ENCODE results near the gene CNTNAP2.
A peak's percentile ranks its signal among the peaks of the same experiment; 100 is the strongest.
"Not testable (repeated sequence)": the region's sequence is repeated elsewhere in the genome, so short reads cannot be mapped to it uniquely, and the experiment has no call there.

CNTNAP2 gene

GRCh38 chr7:148255333-148255732, 2138.7 kb downstream of the CNTNAP2 start:
- DNase-seq: no peak

- DNase-seq: no peak
Measured at GRCh38 chr7:148256433-148256832, 2139.8 kb downstream of the CNTNAP2 start.

DNA sequence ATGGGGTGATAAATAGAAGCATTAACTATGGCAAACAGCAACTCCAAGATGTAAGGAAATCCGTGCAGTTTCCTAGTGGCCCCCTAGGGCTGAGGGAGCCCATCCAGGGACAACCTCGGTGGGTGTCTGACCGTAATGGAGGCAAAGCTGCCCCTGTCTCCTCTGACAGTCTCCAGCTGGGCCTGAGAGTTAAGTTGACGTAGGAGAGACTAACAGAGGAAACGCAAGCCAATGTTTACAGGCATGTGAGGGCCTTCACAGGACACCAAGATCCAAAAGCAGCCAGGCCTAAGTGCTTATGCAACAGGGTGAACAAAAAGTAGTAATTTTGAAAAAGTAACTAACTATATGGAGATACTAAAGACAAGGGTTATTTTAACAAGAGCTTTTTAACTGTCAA, 2144.0 kb downstream of the CNTNAP2 start:
- no peak for DNase-seq

DNA sequence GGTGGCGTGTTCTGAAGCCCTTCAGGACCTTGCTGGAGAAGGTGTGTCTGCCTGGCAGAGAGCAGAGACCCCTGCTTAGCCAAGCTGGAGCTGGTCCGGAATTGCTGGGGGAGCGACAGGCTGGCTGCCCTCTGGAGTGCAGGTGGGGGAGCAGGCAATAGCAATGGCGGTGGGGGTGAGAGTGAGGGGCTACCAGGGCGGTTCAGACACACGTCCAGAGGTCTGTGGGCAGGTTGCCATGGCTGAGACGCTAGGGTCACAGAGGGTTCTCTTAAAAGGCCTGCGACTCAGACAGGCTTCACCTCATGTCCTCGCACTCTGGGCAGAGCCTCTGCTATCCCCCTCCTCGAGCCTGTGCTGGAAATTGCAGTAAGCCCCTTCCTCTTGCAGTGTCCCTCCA, 2144.9 kb downstream of the CNTNAP2 start:
- DNase-seq: no peak

DNA sequence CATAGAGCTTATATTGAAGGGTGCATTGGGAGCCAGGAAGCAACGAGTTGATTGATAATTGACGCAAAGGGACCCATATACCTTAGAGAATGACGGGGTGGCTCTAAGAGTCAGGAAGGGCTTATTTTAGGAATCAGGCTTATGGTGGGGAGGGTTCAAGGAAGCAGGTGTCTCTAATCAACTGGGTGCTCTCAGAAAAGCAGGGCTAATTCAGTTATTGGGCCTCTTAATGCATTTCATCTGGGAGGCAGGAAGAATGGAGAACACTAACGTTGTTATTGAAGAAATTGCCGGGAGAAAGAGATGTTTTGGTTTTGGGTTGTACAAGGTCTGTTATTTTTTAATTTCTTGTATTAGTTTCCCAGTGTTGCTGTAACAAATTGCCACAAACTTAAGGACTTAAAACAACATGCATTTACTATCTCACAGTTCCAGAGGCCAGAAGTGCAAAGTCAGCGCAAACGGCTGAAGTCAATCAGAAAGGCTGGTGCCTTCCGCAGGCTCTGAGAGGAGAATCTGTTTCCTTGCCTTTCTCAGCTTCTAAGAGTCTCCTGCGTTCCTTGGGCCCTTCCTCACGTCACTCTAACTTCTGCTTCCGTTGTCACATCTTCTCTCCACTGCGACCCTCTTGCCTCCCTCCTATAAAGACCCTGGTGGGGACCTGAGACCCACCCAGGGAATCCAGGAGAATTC, 2145.5 kb downstream of the CNTNAP2 start:
- no peak for DNase-seq

GRCh38 chr7:148262721-148263229, 2146.2 kb downstream of the CNTNAP2 start:
- peak; percentile 6 for DNase-seq

DNA sequence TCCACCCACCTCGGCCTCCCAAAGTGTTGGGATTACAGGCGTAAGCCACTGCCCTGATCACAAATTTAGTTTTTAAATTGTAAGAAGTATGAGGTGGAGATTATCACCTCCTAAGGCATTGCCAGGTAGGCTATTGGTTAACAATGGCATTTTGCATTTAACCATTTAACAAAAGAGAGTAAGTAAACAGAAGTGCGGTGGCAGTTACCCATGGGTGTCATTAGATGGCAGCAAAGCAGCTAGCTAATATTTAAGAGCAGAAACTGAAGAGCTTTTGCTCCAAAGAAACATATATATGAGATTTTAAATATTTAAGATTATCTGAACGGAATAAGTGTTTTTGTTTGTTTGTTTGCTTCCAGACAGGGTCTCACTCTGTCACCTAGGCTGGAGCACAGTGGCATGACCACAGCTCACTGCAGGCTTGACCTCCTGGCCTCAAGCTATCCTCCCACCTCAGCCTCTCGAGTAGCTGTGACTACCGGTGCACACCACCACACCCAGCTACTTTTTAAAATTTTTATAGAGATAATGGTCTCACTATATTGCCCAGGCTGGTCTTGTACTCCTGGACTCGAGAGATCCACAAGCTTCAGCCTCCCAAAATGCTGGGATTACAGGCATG, 2148.4 kb downstream of the CNTNAP2 start:
- DNase-seq: peak; percentile 75

- DNase-seq: no peak
Measured at GRCh38 chr7:148265896-148266295, 2149.3 kb downstream of the CNTNAP2 start.

DNA sequence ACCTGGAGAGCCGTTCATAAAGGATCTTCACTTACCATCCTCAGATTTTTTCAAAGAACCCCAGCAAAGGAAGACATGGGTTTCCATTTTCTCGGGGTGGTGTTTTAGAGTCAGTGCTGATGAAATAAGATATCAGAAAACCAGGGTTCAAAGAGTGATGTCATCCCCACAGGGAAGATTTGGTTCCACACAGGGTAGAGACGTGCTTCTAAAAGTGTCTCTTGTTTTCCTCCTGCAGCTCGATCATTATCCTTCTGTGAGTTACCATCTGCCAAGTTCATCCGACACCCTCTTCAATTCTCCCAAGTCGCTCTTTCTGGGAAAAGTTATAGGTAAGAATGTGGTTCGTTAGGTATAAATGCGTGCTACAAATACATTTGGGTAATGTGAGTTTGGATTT, 2150.2 kb downstream of the CNTNAP2 start:
- no peak for DNase-seq

DNA sequence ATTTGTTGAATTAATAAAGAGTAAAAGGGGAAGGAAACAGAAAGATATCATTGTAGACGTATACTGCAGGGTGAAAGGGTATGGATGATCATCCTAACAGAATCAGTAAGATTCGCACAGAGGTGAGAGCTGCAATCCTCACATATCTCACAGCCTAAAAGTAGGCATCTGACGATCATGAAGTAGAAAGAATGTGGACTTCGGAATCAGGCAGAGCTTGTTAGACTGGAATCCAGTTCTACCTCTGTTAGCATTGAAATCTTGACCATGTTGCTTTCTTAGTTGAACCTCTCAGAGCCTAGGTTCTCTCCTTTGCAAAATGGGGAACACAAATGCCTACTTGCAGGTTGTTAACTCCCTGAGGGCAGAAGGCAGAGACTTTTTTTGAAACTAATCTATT, 2154.0 kb downstream of the CNTNAP2 start:
- DNase-seq: no peak

DNA sequence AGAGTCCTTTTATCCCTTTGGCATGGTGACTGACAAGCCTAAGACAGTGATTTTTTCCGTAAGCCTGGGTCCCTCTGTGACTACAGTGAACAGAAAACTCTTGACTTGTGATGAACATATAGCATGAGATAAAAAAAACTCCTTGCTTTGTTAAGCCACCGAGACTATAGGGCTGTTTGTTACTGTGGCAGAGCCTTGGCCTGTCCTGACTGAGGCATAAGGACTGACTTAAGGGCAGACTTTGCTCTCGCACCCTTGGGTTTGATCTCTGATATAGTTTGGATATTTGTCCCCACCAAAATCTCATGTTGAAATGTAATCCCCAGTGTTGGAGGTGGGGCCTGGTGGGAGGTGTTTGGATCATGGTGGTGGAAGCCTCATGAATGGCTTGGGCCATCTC, 2157.5 kb downstream of the CNTNAP2 start:
- no peak for DNase-seq

DNA sequence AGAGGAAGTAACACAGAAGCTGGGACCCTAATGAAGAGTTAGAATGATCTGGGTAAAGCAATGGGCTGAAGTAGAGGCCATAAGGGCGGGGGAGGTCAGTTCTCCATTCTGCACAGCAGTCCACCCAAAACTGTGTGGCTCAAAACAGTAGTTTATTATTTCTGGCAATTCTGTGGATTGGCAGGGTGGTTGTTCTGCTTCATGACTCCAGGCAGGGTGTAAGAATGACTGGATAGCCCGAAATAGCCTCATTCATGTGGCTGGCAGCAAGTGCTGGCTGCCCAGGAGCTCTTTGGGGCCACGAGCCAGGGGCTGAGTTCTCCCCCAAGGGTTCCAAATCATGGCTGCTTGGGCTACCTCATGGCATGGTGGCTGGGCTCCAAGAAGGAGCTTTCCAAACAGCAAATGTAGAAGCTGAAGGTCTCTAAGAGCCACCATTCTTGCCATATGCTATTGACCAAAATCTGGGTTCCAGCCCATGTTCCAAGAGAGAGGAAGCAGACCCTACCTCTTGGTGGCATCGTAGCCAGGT, 2158.8 kb downstream of the CNTNAP2 start:
- no peak for DNase-seq

- no peak for DNase-seq
Measured at GRCh38 chr7:148276314-148277041, 2159.9 kb downstream of the CNTNAP2 start.

DNA sequence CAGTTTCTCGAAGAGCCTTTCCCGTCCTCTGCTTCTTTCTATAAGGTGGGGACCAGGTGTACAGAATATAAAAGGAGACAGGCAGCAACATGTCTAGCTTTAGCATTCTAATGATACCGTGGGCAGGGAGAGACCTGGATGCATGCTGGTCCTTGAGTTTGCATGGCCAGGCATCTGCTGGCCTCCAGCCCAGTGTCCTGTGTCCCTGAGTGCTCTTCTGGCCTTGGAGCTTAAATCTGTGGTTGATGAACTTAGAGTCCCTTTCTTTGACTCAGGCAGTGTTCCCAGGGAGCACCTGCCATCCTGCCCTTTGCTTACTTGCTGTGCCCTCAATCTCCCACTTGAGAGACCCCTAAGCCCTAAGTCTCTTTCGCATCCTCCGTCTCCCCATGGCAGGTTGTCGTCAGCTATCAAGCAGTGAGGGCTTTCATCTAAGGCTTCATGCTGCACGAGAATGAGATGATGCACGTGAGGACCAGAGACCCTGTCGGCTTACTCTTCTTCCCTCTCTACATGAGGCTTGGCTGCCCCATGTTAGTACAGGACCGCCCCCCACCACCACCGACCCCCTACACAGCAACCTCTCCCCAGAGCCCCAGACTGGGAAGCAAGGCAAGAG, 2160.6 kb downstream of the CNTNAP2 start:
- DNase-seq: no peak

GRCh38 chr7:148286150-148286549, 2169.5 kb downstream of the CNTNAP2 start:
- no peak for DNase-seq

GRCh38 chr7:148287538-148287937, 2170.9 kb downstream of the CNTNAP2 start:
- DNase-seq: no peak

GRCh38 chr7:148288592-148289151, 2172.1 kb downstream of the CNTNAP2 start:
- DNase-seq: no peak

GRCh38 chr7:148289630-148290029, 2173.0 kb downstream of the CNTNAP2 start:
- DNase-seq: no peak

DNA sequence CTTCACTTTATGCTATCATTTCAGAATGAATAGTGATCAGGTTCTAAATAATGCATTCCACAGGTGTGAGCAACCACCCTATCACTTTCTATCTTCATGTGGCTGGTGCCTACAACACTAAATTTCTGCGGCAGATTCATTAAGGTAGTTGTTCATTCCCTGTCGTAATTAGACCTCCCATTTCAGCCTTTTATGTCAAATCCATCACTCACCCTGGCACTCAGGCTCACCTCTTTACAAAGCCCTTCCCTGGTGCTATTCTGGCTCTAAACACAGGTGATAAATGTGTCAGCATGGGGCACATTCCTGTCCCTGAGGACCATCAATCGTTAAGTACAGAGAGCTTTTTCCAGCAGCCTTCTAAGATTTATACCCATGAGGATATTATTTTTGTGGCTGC, 2173.9 kb downstream of the CNTNAP2 start:
- no peak for DNase-seq

DNA sequence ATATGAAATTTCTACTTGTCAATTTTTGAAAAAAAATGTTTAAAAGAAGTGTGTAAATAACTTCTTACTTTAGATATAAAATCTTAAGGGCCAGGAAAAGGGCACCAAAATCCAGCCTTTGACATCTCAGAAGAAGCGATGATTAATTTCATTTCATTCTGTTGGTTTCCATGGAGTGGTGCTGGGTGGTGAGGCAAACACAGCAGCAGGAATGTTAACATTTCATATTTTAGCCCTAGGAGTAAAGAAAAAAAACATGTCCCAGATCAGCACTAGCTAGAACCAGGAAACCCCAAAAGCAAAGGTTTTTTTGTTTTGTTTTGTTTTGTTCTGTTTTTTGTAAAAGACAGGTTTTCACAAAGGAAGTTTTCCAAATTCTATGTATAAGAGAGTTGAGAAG, 2175.2 kb downstream of the CNTNAP2 start:
- no peak for DNase-seq

- DNase-seq: no peak
Measured at GRCh38 chr7:148296994-148297644, 2180.5 kb downstream of the CNTNAP2 start.

DNA sequence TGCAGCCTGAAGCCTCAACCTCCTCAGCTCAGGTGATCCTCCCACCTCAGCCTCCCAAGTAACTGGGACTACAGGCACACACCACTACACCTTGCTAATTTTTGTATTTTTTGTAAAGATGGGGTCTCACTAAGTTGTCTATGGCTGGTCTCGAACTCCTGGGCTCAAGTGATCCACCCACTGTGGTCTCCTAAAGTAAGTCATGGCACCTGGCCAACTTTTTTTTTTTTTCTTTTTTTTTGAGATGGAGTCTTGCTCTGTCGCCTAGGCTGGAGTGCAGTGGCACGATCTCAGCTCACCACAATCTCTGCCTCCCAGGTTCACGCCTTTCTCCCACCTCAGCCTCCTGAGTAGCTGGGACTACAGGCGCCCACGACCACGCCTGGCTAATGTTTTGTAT, 2182.2 kb downstream of the CNTNAP2 start:
- not testable (repeated sequence) for DNase-seq
